CD14-positive monocyte (primary cell): ENCODE results near the gene TRIM16. TPM values are rescaled to one million over a fixed set of nuclear protein-coding genes. Genes with fewer than 3 reads are reported as not detected.

Experiments used
- DNase-seq, 3 donors: peaks; one replicate each; pipeline ENCODE4 v3.0.0-alpha.2; 2011 to 2022
- H2AFZ ChIP-seq: 2 replicates; pipeline ENCODE4 v1.6.0; 2012; ENCODE audit warnings: mild to moderate bottlenecking, low read depth, low read length, inconsistent platforms; ENCODE audit not compliant: insufficient read depth, poor library complexity, severe bottlenecking
- H3K27ac ChIP-seq, 2 donors: 1 replicate in 1 of 2; 2 replicates in 1 of 2; pipeline ENCODE4 v1.5.1; 2012 to 2013; ENCODE audit warnings: low read length in 2 of 2, control low read depth in 1 of 2, inconsistent platforms in 1 of 2, low read depth in 1 of 2, mild to moderate bottlenecking in 1 of 2
- H3K27me3 ChIP-seq, 2 donors: one replicate each; pipeline versions ENCODE4 v1.6.0 to v1.6.1; 2011 to 2013; ENCODE audit warnings: low read length in 2 of 2; ENCODE audit not compliant: control insufficient read depth in 2 of 2, insufficient read depth in 2 of 2
- H3K36me3 ChIP-seq, 2 donors: replicated peaks in 1 of 2; 1 replicate in 1 of 2; 2 replicates in 1 of 2; pipeline versions ENCODE4 v1.5.1 to v1.6.1; 2012 to 2013; ENCODE audit warnings: low read length in 2 of 2, control low read depth in 1 of 2, inconsistent platforms in 1 of 2, mild to moderate bottlenecking in 1 of 2; ENCODE audit not compliant: insufficient read depth in 2 of 2, control insufficient read depth in 1 of 2
- H3K4me1 ChIP-seq, 2 donors: 1 replicate in 1 of 2; 2 replicates in 1 of 2; pipeline versions ENCODE4 v1.5.1 to v1.6.1; 2012 to 2013; ENCODE audit warnings: low read length in 2 of 2, control low read depth in 1 of 2, inconsistent platforms in 1 of 2, mild to moderate bottlenecking in 1 of 2, moderate library complexity in 1 of 2; ENCODE audit not compliant: insufficient read depth in 2 of 2, control insufficient read depth in 1 of 2
- H3K4me2 ChIP-seq: replicated peaks from 2 replicates; pipeline ENCODE3; 2012; ENCODE audit warnings: low read length, moderate library complexity, mild to moderate bottlenecking; ENCODE audit not compliant: poor library complexity, severe bottlenecking; ENCODE audit errors: extremely low read depth
- H3K4me3 ChIP-seq, 3 experiments: fragments of 200-600 bp in 1 of 3; sonication (generic) in 1 of 3; replicated peaks in 1 of 3; 1 replicate in 2 of 3; 2 replicates in 1 of 3; pipeline ENCODE4 v1.5.1; 2011 to 2013; ENCODE audit warnings: low read length in 3 of 3, mild to moderate bottlenecking in 3 of 3, control low read depth in 2 of 3, low read depth in 2 of 3, inconsistent platforms in 1 of 3, moderate library complexity in 1 of 3
- H3K79me2 ChIP-seq: 2 replicates; pipeline ENCODE4 v1.6.0; 2012; ENCODE audit warnings: mild to moderate bottlenecking, control low read depth, inconsistent platforms, low read length, moderate library complexity; ENCODE audit not compliant: insufficient read depth
- H3K9ac ChIP-seq: 2 replicates; pipeline ENCODE4 v1.6.0; 2017; ENCODE audit warnings: low read length, mild to moderate bottlenecking; ENCODE audit not compliant: insufficient read depth, poor library complexity, severe bottlenecking
- H3K9me3 ChIP-seq, 2 donors: replicated peaks in 1 of 2; 1 replicate in 1 of 2; 2 replicates in 1 of 2; pipeline versions ENCODE4 v1.5.1 to v1.6.1; 2012 to 2013; ENCODE audit warnings: low read length in 2 of 2, control low read depth in 1 of 2; ENCODE audit not compliant: control insufficient read depth in 1 of 2, insufficient read depth in 1 of 2
- H4K20me1 ChIP-seq: 2 replicates; pipeline ENCODE4 v1.6.0; 2012; ENCODE audit warnings: mild to moderate bottlenecking, low read length, control low read depth, moderate library complexity; ENCODE audit not compliant: insufficient read depth
- H3K27ac Mint-ChIP-seq, 7 donors: one replicate each; pipeline ENCODE4 v1.8.0; 2020; ENCODE audit warnings: mild to moderate bottlenecking in 7 of 7, mixed read lengths in 7 of 7, moderate library complexity in 6 of 7, inconsistent platforms in 2 of 7
- H3K27me3 Mint-ChIP-seq, 3 donors: one replicate each; pipeline ENCODE4 v1.8.0; 2021 to 2022; ENCODE audit warnings: low read depth in 3 of 3, mild to moderate bottlenecking in 3 of 3, mixed read lengths in 3 of 3, moderate library complexity in 3 of 3, inconsistent platforms in 1 of 3
- H3K36me3 Mint-ChIP-seq, 2 donors: one replicate each; pipeline ENCODE4 v1.8.0; 2020; ENCODE audit warnings: mixed read lengths in 2 of 2, inconsistent platforms in 1 of 2, mild to moderate bottlenecking in 1 of 2
- H3K4me1 Mint-ChIP-seq: one replicate; pipeline ENCODE4 v1.8.0; 2020; ENCODE audit warnings: mild to moderate bottlenecking, mixed read lengths
- H3K4me3 Mint-ChIP-seq, 2 donors: one replicate each; pipeline ENCODE4 v1.8.0; 2020; ENCODE audit warnings: mild to moderate bottlenecking in 2 of 2, mixed read lengths in 2 of 2, moderate library complexity in 1 of 2
- H3K9me3 Mint-ChIP-seq, 7 donors: one replicate each; pipeline ENCODE4 v1.8.0; 2020 to 2022; ENCODE audit warnings: mixed read lengths in 7 of 7, mild to moderate bottlenecking in 6 of 7, moderate library complexity in 6 of 7, inconsistent platforms in 2 of 7
- WGBS: methylation state at CpG from one replicate; pipeline ENCODE4 v1.1.5; 2013; ENCODE audit warnings: missing lambda C conversion rate; ENCODE audit not compliant: insufficient coverage; 5-methylcytosine and 5-hydroxymethylcytosine counted together
- intact Hi-C, 2 donors: fragments of 100-400 bp; cut with micrococcal nuclease; formaldehyde crosslinking; loops; one replicate each; pipeline versions ENCODE4 v1.15.0 to v1.15.1; 2023
- polyA plus RNA-seq, 3 donors: library from polyadenylated mRNA; depleted of rRNA in 1 of 3; unstranded in 2 of 3; stranded (reverse) in 1 of 3; fragments of 300-500 nt in 2 of 3; fragments of >200 nt in 1 of 3; fragmentation: Illumina TruSeq in 2 of 3; gene quantifications; 1 replicate in 2 of 3; 2 replicates in 1 of 3; pipeline ENCODE4 v1.2.3, GENCODE V29; 2012 to 2021
- TF ChIP-seq, protein P1 (sequence below): fragments of 200-600 bp; IDR thresholded peaks from one replicate; pipeline ENCODE4 v1.8.0; 2022; ENCODE audit warnings: antibody characterized with exemption, mild to moderate bottlenecking

The TRIM16 gene
- polyA plus RNA-seq, 3 donors, result 2.9 to 6.3 (median 4.6) TPM

DNA sequence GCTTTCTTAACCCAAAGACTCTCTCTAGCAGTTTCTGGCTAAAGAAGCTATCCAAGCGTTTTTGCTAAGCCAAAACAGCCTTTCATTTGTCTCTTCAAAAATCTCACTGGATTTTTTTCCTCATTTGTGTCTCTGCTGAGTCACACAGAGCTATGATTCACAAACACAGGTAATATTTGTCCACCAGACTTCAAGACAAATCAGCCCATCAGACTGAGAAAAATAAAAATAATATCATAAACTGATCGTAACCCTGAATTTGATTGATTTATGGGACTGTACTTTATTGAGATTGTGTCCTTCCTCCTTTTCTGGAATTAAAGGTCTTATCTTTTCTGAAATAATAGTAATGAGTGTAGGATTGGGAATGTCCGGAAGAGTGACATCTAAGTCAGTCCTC lies 25.8 kb downstream of the TRIM16 start:
- Mint-ChIP-seq H3K36me3 (peaks cover 5 to 14% of the 10 kb centered on the region in 2 donors), H3K27me3 (peaks cover 0 to 2% (median 0%) of the 10 kb centered on the region in 3 donors), H3K4me1 (no peaks in the 10 kb centered on the region), H3K27ac (no peak overlapping the region), H3K4me3 (no peak overlapping the region), H3K9me3 (no peaks in the 10 kb centered on the region)
- Histone ChIP-seq H3K4me2 (no peak overlapping the region), H3K79me2 (no peaks in the 10 kb centered on the region), H3K4me3 (no peak overlapping the region), H4K20me1 (no peaks in the 10 kb centered on the region), H3K9ac (no peak overlapping the region), H3K27me3 (no peaks in the 10 kb centered on the region), H2AFZ (no peak overlapping the region), H3K9me3 (no peaks in the 10 kb centered on the region), H3K27ac (no peak overlapping the region), H3K4me1 (no peaks in the 10 kb centered on the region), H3K36me3 (no peaks in the 10 kb centered on the region)
- WGBS, result no CpG with 5 or more reads among the region's 3 CpGs
- intact Hi-C loops, result no loop called here
- DNase-seq, result no peak
- TF ChIP-seq, protein P1, sequence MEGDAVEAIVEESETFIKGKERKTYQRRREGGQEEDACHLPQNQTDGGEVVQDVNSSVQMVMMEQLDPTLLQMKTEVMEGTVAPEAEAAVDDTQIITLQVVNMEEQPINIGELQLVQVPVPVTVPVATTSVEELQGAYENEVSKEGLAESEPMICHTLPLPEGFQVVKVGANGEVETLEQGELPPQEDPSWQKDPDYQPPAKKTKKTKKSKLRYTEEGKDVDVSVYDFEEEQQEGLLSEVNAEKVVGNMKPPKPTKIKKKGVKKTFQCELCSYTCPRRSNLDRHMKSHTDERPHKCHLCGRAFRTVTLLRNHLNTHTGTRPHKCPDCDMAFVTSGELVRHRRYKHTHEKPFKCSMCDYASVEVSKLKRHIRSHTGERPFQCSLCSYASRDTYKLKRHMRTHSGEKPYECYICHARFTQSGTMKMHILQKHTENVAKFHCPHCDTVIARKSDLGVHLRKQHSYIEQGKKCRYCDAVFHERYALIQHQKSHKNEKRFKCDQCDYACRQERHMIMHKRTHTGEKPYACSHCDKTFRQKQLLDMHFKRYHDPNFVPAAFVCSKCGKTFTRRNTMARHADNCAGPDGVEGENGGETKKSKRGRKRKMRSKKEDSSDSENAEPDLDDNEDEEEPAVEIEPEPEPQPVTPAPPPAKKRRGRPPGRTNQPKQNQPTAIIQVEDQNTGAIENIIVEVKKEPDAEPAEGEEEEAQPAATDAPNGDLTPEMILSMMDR, result no peak

DNA sequence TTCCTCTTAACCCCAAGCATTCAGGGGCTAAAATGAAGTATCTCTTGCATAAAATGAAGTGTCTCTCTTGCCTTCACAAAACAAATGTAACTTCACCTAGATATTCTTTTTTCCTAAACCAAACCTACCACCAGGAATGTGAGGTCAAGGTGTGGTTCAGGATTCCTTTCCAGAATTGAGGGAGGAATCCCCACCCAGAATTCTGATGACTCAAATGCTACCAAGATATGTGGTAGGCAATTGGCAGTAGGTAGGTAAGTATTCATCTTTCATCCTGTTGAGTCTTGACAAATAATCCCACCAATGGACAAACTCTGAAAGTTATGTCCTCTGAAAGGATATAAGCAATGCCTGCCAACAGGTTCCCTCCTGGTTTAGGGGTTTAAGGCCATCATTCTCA lies 26.2 kb downstream of the TRIM16 start:
- Histone ChIP-seq H3K4me2 (no peak overlapping the region), H3K36me3 (no peaks in the 10 kb centered on the region)

More for the DNA sequence above, 26.2 kb downstream of the TRIM16 start:
- H3K27ac ChIP-seq, result no peak overlapping the region
- TF ChIP-seq, protein P1, result no peak
- no peaks in the 10 kb centered on the region for H4K20me1 ChIP-seq
- H3K27ac Mint-ChIP-seq, result no peak overlapping the region
- DNase-seq, result no peak
- H3K4me3 ChIP-seq, result no peak overlapping the region
- intact Hi-C loops, result no loop called here
- no peaks in the 10 kb centered on the region for H3K4me1 Mint-ChIP-seq
- no peak overlapping the region for H3K9ac ChIP-seq
- no peaks in the 10 kb centered on the region for H3K9me3 Mint-ChIP-seq
- no peak overlapping the region for H2AFZ ChIP-seq
- H3K79me2 ChIP-seq, result no peaks in the 10 kb centered on the region
- peaks cover 0 to 2% (median 0%) of the 10 kb centered on the region in 3 donors for H3K27me3 Mint-ChIP-seq
- no peak overlapping the region for H3K4me3 Mint-ChIP-seq
- no peaks in the 10 kb centered on the region for H3K9me3 ChIP-seq
- H3K27me3 ChIP-seq, result no peaks in the 10 kb centered on the region
- H3K4me1 ChIP-seq, result no peaks in the 10 kb centered on the region
- H3K36me3 Mint-ChIP-seq, result peaks cover 5 to 9% of the 10 kb centered on the region in 2 donors
